ENCODE measurements around the gene MAVS. TPM values are rescaled to one million over a fixed set of nuclear protein-coding genes. Genes with fewer than 3 reads are reported as not detected.
A peak's percentile ranks its signal among the peaks of the same experiment; 100 is the strongest.

Gene MAVS
- total RNA-seq, 1 donor from 2014 or later = 35.2 TPM

GRCh38 chr20:3889489-3890397 lies 43.1 kb downstream of the MAVS start:
- intact Hi-C loops (cut with DNase I) = loop anchor here (1.0 to 2.0 kb wide), 4 partner anchors 43 to 196 kb away; partner anchors contain the start of genes AP5S1 and RNF24
- peak in 1 of 3 experiments; percentile 31 for TF ChIP-seq CTCF (IDR thresholded peaks at IDR 0.05)
- DNase-seq (ENCODE audit: low spot score in 2 of 2) = no peak
- Histone ChIP-seq H3K27ac (peak overlapping the region; percentile 96 to 99), H3K4me1 (peaks cover 10 to 39% of the 10 kb centered on the region in 2 donors), H3K36me3 (no peaks in the 10 kb centered on the region), H3K9me3 (no peaks in the 10 kb centered on the region), H3K4me3 (peak overlapping the region; percentile 97 to 99), H3K27me3 (no peaks in the 10 kb centered on the region)

GRCh38 chr20:3890398-3890751 lies 43.7 kb downstream of the MAVS start:
- H3K9me3 ChIP-seq = no peaks in the 10 kb centered on the region
- no peaks in the 10 kb centered on the region for H3K36me3 ChIP-seq
- intact Hi-C loops (cut with DNase I) = no loop called here
- no peak for TF ChIP-seq CTCF (IDR thresholded peaks at IDR 0.05)
- H3K4me1 ChIP-seq = peaks cover 10 to 43% of the 10 kb centered on the region in 2 donors
- peak overlapping the region; percentile 96 to 99 for H3K27ac ChIP-seq
- no peak for DNase-seq (ENCODE audit: low spot score in 2 of 2)
- no peaks in the 10 kb centered on the region for H3K27me3 ChIP-seq
- H3K4me3 ChIP-seq = peak overlapping the region; percentile 97 to 99

- H3K4me1 ChIP-seq = peaks cover 10 to 50% of the 10 kb centered on the region in 2 donors
- H3K27me3 ChIP-seq = no peaks in the 10 kb centered on the region
- TF ChIP-seq CTCF (IDR thresholded peaks at IDR 0.05) = no peak
- no peaks in the 10 kb centered on the region for H3K36me3 ChIP-seq
- DNase-seq (ENCODE audit: low spot score in 2 of 2) = no peak
- H3K4me3 ChIP-seq = peak overlapping the region; percentile 97 to 99
- peak overlapping the region; percentile 3 to 99 for H3K27ac ChIP-seq
- H3K9me3 ChIP-seq = no peaks in the 10 kb centered on the region
- intact Hi-C loops (cut with DNase I) = no loop called here
Observed at GRCh38 chr20:3890999-3891929, 44.6 kb downstream of the MAVS start.

- Histone ChIP-seq H3K27ac (peak overlapping the region in 1 of 2 donors; percentile 54), H3K9me3 (no peaks in the 10 kb centered on the region)
- DNase-seq (ENCODE audit: low spot score in 2 of 2) = no peak
Observed at GRCh38 chr20:3894796-3895195, 48.2 kb downstream of the MAVS start.

More at GRCh38 chr20:3894796-3895195, 48.2 kb downstream of the MAVS start:
- H3K36me3 ChIP-seq = no peaks in the 10 kb centered on the region
- no peak overlapping the region for H3K4me3 ChIP-seq
- TF ChIP-seq CTCF (IDR thresholded peaks at IDR 0.05) = no peak
- intact Hi-C loops (cut with DNase I) = no loop called here
- H3K27me3 ChIP-seq = no peaks in the 10 kb centered on the region
- peaks cover 16 to 69% of the 10 kb centered on the region in 2 donors for H3K4me1 ChIP-seq
